GM12865 (cell line): ENCODE results near the gene SLC30A1.

ENCODE experiments used
- DNase-seq: peaks from one replicate; pipeline ENCODE4 v3.0.0; 2010; ENCODE audit warnings: low read depth
- H3K4me3 ChIP-seq: 2 replicates; pipeline ENCODE4 v1.5.1; 2011; ENCODE audit warnings: mild to moderate bottlenecking, low read depth, low read length, control low read depth
- CTCF ChIP-seq: IDR thresholded peaks from 2 replicates; pipeline ENCODE4 v1.5.1; 2011; ENCODE audit warnings: low read length, control low read depth, low read depth, inconsistent platforms; ENCODE audit not compliant: insufficient read depth; ENCODE audit errors: missing control alignments

SLC30A1 gene

GRCh38 chr1:211603191-211603701 is 24.3 kb upstream of the SLC30A1 start:
- TF ChIP-seq CTCF, result no peak
- DNase-seq, result no peak
- no peak overlapping the region for H3K4me3 ChIP-seq

- H3K4me3 ChIP-seq, result no peak overlapping the region
- no peak for TF ChIP-seq CTCF
- DNase-seq, result no peak
Measured at GRCh38 chr1:211601982-211602670, 23.2 kb upstream of the SLC30A1 start.

- no peak for TF ChIP-seq CTCF
- no peak overlapping the region for H3K4me3 ChIP-seq
- no peak for DNase-seq
Measured at GRCh38 chr1:211601159-211601558, 22.2 kb upstream of the SLC30A1 start.

GRCh38 chr1:211599250-211599649 is 20.3 kb upstream of the SLC30A1 start:
- TF ChIP-seq CTCF, result no peak
- DNase-seq, result no peak
- H3K4me3 ChIP-seq, result no peak overlapping the region

GRCh38 chr1:211598514-211598913 is 19.6 kb upstream of the SLC30A1 start:
- no peak for DNase-seq
- no peak for TF ChIP-seq CTCF
- H3K4me3 ChIP-seq, result no peak overlapping the region

GRCh38 chr1:211596418-211597181 is 17.6 kb upstream of the SLC30A1 start:
- no peak for TF ChIP-seq CTCF
- no peak for DNase-seq
- H3K4me3 ChIP-seq, result no peak overlapping the region
